Activated CD8-positive, alpha-beta memory T cell treated with anti-CD3 and anti-CD28 coated beads, Interleukin-2, amount 50 U/mL, for 1 hour (primary cell): ENCODE measurements around the gene MRAS.
"Not testable (repeated sequence)": the region's sequence is repeated elsewhere in the genome, so short reads cannot be mapped to it uniquely, and the experiment has no call there.

Source experiments
- DNase-seq: peaks from one replicate; pipeline ENCODE4 v3.0.0-alpha.2; 2020; ENCODE audit errors: extremely low read depth

MRAS gene

GRCh38 chr3:138367326-138367850, 19.0 kb downstream of the MRAS start:
- no peak for DNase-seq

DNA sequence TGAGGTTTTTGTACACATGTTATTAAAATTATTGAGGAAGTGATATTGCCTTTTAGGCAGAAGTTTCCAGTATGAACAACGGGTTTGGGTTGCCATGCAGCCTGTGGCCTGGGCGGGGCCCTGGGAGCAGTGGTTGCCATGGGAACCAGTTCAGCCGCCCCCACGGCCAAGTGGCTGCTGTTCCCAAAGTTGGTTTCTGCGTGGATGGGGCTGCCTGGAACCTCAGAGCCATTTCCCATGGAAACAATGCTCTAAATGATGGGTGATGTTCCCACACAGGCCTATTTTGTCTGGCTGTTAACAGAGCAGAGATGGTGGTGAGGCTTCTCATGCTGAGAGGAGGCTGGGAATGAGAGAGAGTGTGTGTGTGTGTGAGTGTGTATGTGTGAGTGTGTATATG, 19.5 kb downstream of the MRAS start:
- no peak for DNase-seq

- DNase-seq, result no peak
Observed at GRCh38 chr3:138369151-138369900, 20.9 kb downstream of the MRAS start.

DNA sequence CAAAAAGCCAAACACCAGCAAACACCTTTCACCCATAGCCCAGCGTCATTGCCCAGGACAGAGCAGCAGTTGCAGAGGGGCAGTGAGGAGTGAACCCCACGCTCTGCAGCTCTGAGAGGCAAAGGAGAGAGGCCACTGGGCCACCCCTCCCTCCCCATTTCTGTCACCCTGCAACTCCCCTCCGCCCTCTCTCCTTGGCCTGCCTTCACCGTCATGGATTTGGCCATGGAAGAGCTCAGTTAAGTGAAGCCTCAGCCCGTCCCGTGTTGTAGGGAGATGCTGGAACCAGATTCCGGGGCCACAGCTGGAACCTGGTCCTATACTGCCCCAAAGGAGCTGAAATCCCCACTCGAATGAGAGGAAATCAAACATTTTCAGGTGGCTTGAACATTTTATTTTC, 21.9 kb downstream of the MRAS start:
- DNase-seq, result no peak

GRCh38 chr3:138371070-138371965, 22.9 kb downstream of the MRAS start:
- DNase-seq, result no peak

DNA sequence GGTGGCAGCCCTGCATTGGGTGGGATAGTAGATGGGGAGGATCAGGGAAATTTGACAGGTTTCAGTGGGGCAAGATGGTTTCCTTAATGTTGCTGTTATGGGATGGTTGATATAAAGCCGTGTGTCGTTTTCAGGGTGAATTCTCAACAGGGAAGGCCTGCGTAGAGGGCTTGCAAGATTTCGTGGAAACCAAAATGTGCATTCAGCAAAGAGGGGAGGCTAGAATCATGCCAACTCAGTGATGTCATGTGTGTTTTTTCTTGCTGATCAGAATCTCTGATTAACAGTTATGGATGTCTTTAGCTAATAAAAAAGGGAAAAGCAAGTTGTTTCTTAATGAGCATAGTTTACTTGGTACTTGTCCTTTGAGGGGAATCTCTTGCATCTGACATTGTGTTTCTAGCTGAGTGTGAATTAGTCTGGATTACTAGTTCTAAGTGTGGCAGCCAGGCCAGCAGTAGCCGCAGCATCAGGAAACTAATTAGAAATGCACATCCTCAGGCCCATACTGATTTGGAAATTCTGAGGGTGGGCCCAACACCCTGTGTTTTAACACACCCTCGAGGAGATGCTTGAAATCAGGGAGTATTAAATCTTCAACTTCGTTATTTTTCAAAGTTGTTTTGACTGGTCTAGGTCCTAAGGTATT, 24.8 kb downstream of the MRAS start:
- no peak for DNase-seq

- no peak for DNase-seq
Observed at GRCh38 chr3:138373736-138374094, 25.3 kb downstream of the MRAS start.

DNA sequence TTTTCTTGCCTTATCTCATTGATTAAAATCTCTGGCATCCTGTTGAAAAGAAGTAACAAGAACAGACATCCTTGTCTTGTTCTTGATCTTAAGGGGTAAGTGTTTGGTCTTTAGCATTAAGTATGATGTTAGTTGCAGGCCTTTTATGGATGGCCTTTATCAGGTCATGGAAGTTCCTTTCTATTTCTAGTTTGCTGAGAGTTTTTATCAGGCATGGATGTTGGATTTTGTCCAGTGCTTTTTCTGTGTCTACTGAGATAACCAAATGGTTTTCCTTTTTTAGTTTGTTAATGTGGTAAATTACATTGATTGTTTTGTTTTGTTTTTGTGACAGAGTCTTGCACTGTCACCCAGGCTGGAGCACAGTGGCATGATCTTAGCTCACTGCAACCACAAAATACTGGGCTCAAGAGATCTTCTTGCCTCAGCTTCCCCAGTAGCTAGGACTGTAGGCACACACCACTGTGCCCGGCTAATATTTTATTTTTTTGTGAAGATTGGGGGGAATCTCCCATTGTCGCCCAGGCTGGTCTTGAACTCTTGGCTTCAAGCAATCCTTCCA, 26.3 kb downstream of the MRAS start:
- DNase-seq, result no peak

DNA sequence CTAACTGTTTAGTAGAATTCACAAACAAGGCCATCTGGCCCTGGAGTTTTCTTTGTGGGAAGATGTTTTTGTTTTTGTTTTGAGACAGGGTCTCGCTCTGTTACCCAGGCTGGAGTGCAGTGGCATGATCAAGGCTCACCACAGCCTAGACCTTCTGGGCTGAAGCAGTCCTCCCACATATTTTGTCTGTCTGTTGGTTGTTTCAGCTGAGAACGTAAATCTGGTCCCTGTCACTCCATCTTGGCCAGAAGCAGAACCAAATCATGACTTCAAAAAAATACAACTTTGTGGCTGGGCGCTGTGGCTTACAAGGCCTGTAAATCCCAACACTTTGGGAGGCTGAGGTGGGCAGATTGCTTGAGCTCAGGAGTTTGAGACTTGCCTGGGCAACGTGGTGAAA, 27.1 kb downstream of the MRAS start:
- DNase-seq, result no peak

DNA sequence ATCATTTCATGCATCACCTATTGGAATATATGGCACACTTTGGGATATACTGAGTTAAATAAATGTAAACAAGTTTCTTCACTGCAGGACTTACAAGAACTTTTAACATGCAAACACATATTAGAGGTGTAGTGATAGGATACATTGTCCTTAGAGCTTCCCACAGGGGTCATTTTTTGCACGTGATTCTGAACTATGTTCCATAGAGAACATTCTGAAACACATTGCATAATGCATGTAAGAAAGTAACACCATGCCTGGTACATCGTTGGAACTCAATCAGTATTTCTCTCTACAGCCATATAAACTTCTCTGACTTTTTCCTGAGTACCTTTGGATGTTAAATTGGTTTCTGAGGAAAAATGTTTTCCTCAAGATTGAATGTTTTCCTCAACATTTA, 28.3 kb downstream of the MRAS start:
- DNase-seq, result no peak

GRCh38 chr3:138377212-138377611, 28.8 kb downstream of the MRAS start:
- not testable (repeated sequence) for DNase-seq

DNA sequence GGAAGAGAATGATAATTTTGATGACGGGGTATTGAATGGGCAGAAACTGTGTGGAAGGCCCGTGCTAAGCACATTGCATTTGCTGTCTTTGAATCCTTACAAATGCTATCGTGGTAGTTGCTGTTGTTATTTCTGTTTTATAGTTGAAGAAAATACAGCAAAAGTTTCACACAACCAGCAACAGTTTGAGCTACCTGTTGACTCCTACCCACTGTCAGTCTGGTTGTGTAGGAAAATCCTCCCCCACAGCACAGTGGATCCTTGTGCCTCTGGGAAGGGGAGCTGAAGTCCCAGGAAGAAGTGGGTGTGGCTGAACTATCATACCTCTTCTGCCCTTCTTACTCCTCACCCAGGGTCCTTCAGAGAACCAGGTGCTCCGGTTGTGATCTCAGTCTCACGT, 29.4 kb downstream of the MRAS start:
- no peak for DNase-seq

GRCh38 chr3:138378331-138378730, 30.0 kb downstream of the MRAS start:
- no peak for DNase-seq

DNA sequence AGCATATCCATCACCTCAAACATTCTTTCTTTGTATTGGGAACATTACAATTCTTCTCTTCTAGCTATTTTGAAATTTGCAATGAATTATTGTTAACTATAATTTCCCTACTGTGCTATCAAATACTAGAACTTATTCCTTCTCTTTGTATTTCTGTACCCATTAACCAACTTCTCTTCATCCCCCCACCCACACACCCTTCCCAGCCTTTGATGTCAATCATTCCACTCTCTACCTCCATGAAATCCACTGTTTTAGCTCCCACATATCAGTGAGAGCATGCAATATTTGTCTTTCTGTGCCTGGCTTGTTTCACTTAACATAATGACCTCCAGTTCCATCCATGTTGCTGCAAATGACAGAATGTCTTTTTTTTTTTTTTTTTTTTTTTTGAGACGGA, 30.6 kb downstream of the MRAS start:
- DNase-seq, result no peak

- no peak for DNase-seq
Observed at GRCh38 chr3:138381413-138381901, 33.1 kb downstream of the MRAS start.

DNA sequence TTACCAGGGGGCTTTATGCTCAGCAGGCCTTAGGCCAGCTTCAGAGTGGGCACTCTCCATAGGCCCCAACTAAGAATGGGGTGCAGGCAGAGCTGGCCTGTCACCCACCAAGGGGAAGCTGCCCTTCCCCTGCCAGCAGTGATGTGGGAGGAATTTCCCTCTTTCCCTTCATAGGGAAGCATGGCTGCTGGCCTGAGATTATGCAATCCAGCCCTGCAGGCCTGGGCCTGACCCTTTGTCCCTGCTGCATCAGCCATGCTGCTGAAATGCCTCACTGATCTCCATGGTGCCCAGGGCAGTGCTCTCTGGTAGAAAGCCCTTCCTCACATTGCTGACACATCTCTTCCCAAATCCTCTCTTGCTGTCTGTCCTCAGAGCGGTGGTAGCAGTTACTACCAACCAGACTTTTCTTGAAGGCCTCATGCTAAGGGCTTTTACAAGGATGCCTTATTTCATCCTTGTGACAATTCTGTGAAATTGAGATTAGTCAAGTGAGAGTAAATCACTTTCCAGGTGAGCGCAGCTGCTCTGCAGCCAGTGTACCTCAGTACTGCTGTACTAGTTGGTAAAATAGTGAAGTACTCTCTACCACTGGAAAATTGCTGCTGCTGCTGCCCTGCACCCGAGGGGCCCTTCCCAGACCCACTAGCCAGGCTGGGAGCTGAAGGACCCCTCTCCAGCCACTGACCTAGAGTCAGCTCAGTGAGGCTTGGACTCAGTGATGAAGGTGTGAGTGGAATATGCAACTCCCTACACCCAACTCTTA, 33.8 kb downstream of the MRAS start:
- DNase-seq, result no peak

DNA sequence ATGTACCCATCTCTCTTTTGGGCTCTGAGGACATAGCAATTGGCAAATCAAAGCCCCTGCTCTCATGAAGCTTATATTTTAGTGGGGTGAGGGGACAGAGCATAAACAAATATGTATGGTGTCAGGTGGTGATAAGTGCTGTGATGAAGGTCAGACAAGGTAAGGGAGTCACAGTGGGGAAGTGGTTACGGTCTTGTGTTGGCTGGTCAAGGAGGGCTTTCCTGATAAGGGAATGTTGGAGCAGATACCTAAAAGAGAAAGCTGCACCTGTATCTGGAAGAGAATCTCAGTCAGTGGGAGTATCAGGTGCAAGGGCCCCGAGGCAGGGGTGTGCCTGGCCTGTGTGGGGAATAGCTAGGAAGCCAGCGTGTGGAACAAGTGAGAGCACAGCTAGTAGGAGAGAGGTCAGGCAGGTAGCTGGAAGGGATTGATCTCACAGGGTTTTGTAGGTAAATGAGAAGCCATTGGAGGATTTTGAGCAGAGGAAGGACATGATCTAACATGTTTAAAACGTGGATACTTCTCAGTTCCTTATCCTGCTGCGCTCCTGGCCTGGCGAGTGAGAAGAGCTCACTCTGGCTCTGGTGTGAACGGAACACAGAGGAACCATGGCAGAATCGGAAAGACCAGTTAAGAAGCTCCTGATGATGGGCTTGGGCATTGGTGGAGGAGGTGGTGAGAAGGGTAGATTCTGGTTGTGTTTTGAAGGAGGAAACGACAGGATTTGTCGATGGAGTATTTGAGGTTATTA, 35.5 kb downstream of the MRAS start:
- no peak for DNase-seq

DNA sequence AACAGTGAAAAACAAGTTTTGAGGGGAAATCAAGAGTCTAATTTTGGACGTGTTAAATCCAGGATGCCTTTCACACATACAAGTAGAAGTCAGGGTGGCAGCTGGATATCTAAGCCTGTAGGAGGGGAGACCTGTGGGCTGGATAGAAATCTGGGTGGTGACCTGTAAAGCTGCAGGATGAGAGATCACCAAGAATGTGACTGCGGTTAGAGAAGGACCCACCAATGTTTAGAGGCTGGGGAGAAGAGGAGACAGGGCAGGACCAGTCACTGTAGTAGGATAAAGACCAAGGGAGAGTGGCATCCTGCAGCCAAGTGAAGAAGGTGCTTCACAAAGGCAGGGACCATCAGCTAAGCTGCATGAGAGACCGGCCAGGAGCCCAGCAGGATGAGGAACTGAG, 36.2 kb downstream of the MRAS start:
- no peak for DNase-seq

DNA sequence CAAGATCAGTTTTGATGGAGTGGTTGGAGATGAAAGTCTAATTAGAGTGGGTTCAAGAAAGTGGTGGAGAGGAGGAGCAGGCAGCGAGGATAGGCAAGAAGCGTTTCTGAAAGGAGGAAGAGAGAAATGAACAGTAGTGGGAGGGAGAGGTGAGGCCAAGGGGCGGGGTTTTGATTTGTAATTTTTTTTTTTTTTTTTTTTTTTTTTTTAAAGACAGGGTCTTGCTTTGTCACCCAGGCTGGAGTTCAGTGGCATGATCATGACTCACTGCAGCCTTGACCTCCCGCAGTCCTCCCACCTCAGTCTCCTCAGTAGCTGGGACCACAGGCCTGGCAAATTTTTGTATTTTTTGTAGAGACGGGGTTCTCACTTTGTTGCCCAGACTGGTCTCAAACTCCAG, 36.6 kb downstream of the MRAS start:
- DNase-seq, result no peak

GRCh38 chr3:138389144-138389601, 40.8 kb downstream of the MRAS start:
- DNase-seq, result no peak
